GM23248 (cell line): ENCODE measurements around the gene NTMT1. TPM values are rescaled to one million over a fixed set of nuclear protein-coding genes. Genes with fewer than 3 reads are reported as not detected.
A peak's percentile ranks its signal among the peaks of the same experiment; 100 is the strongest.
"Not testable (repeated sequence)": the region's sequence is repeated elsewhere in the genome, so short reads cannot be mapped to it uniquely, and the experiment has no call there.

Experiments used
- DNase-seq: peaks from one replicate; pipeline ENCODE4 v3.0.0-alpha.2; 2015
- H2AFZ ChIP-seq: fragments of 200-600 bp; sonication (generic); 2 replicates; pipeline ENCODE4 v1.6.1; 2016; ENCODE audit warnings: antibody characterized with exemption
- H3F3A ChIP-seq: fragments of 200-600 bp; sonication (generic); 2 replicates; pipeline ENCODE4 v1.6.1; 2016; ENCODE audit warnings: mild to moderate bottlenecking, antibody characterized with exemption, mixed run types; ENCODE audit not compliant: insufficient read depth
- H3K27ac ChIP-seq: fragments of 200-600 bp; sonication (generic); 2 replicates; pipeline ENCODE4 v1.5.1; 2016; ENCODE audit warnings: mild to moderate bottlenecking
- H3K27me3 ChIP-seq: fragments of 200-600 bp; sonication (generic); replicated peaks from 2 replicates; pipeline ENCODE4 v1.6.1; 2016; ENCODE audit warnings: mild to moderate bottlenecking; ENCODE audit not compliant: insufficient read depth
- H3K36me3 ChIP-seq: fragments of 200-600 bp; sonication (generic); 2 replicates; pipeline ENCODE4 v1.6.1; 2016; ENCODE audit warnings: low read depth, mild to moderate bottlenecking
- H3K4me1 ChIP-seq: fragments of 200-600 bp; sonication (generic); 2 replicates; pipeline ENCODE4 v1.6.1; 2016; ENCODE audit warnings: mild to moderate bottlenecking; ENCODE audit not compliant: insufficient read depth
- H3K4me2 ChIP-seq: fragments of 200-600 bp; sonication (generic); one replicate; pipeline ENCODE4 v1.6.1; 2016; ENCODE audit warnings: mild to moderate bottlenecking; ENCODE audit not compliant: unreplicated experiment
- H3K4me3 ChIP-seq: fragments of 200-600 bp; sonication (generic); 2 replicates; pipeline ENCODE4 v1.5.1; 2016; ENCODE audit warnings: mild to moderate bottlenecking
- H3K79me2 ChIP-seq: fragments of 200-600 bp; sonication (generic); 2 replicates; pipeline ENCODE4 v1.6.1; 2016; ENCODE audit warnings: mild to moderate bottlenecking; ENCODE audit not compliant: insufficient read depth
- H3K9ac ChIP-seq: fragments of 200-600 bp; sonication (generic); 2 replicates; pipeline ENCODE4 v1.6.1; 2016; ENCODE audit warnings: mild to moderate bottlenecking
- H3K9me2 ChIP-seq: fragments of 200-600 bp; sonication (generic); 2 replicates; pipeline ENCODE4 v1.6.1; 2016; ENCODE audit warnings: mixed run types, mild to moderate bottlenecking, moderate library complexity; ENCODE audit not compliant: insufficient read depth
- H3K9me3 ChIP-seq: fragments of 200-600 bp; sonication (generic); one replicate; pipeline ENCODE4 v1.6.1; 2017; ENCODE audit warnings: low read depth
- H4K20me1 ChIP-seq: fragments of 200-600 bp; sonication (generic); 2 replicates; pipeline ENCODE4 v1.6.0; 2016; ENCODE audit not compliant: insufficient read depth
- EZH2 ChIP-seq: fragments of 200-600 bp; sonication (generic); IDR thresholded peaks from 2 replicates; pipeline ENCODE4 v1.6.1; 2018; ENCODE audit warnings: antibody characterized with exemption, mild to moderate bottlenecking; ENCODE audit not compliant: insufficient read depth, poor library complexity, severe bottlenecking
- EZH2phosphoT487 ChIP-seq: fragments of 200-600 bp; sonication (generic); IDR thresholded peaks from 2 replicates; pipeline ENCODE4 v1.6.1; 2018; ENCODE audit warnings: antibody characterized with exemption, moderate library complexity, mild to moderate bottlenecking, low read depth; ENCODE audit not compliant: insufficient read depth
- WGBS, 2 experiments: methylation state at CpG; one replicate each; pipeline ENCODE4 v1.1.6; 2015 to 2017; ENCODE audit warnings: low lambda C conversion rate in 2 of 2, low coverage in 1 of 2; ENCODE audit errors: missing lambda C conversion rate in 2 of 2; 5-methylcytosine and 5-hydroxymethylcytosine counted together
- in situ Hi-C: fragments of 300-500 bp; cut with MboI; formaldehyde crosslinking; loops from 2 replicates; pipeline ENCODE4 v1.15.0; 2020
- polyA plus RNA-seq: library from polyadenylated mRNA; unstranded; fragments of >200 nt; fragmentation: Nextera tagmentation; extraction: Ambion mirVana; gene quantifications from 2 replicates; pipeline ENCODE4 v1.2.1, GENCODE V29; 2016
- total RNA-seq: library from RNA; depleted of rRNA; stranded (reverse); fragments of >200 nt; shearing (Covaris generic); gene quantifications from 2 replicates; pipeline ENCODE4 v1.2.3, GENCODE V29; 2014

The NTMT1 gene
- total and polyA plus RNA-seq, 2 experiments from 2014 or later: 44.5 to 115 TPM

DNA sequence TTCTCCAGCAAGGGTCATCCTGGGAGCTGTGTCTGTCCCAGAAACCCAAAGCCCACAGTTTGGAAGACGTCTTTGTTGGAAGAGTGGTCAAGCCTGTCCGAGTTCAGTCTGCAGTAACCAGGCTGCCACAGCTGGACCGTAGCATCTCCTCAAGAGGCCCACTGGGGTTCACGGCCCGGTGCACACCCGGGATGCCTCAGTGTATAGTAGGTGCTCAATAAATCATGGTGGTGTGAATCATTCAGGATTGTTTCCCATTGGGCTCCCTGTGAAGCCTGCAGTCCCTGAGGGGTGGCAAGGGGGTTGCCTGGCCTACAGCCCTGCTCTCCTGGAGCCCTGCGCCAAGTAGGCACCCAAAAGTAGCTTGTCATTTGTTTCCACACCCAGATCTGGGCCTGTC, 29.2 kb downstream of the NTMT1 start:
- Histone ChIP-seq H3K4me1 (peaks cover 13% of the 10 kb centered on the region), H4K20me1 (no peaks in the 10 kb centered on the region), H3K9me2 (no peaks in the 10 kb centered on the region), H3K4me2 (no peak overlapping the region), H3K9me3 (no peaks in the 10 kb centered on the region), H3K4me3 (no peak overlapping the region), H2AFZ (no peak overlapping the region), H3K79me2 (no peaks in the 10 kb centered on the region), H3K9ac (no peak overlapping the region), H3K27ac (no peak overlapping the region), H3K27me3 (no peaks in the 10 kb centered on the region), H3F3A (peaks cover 12% of the 10 kb centered on the region), H3K36me3 (no peaks in the 10 kb centered on the region)
- in situ Hi-C loops: no loop called here
- TF ChIP-seq EZH2phosphoT487 (no peak), EZH2 (no peak)
- 93 to 99% methylated on average over 7 of the region's 7 CpGs for WGBS, 2 experiments
- no peak for DNase-seq

- H3K9ac ChIP-seq: no peak overlapping the region
- no peaks in the 10 kb centered on the region for H3K9me2 ChIP-seq
- no peaks in the 10 kb centered on the region for H3K36me3 ChIP-seq
- H3K27ac ChIP-seq: no peak overlapping the region
- no peaks in the 10 kb centered on the region for H4K20me1 ChIP-seq
- no peak overlapping the region for H3K4me2 ChIP-seq
- no peak for DNase-seq
- no peak for TF ChIP-seq EZH2
- no peak for TF ChIP-seq EZH2phosphoT487
- H3K4me3 ChIP-seq: no peak overlapping the region
- H3K9me3 ChIP-seq: no peaks in the 10 kb centered on the region
- in situ Hi-C loops: no loop called here
- no peak overlapping the region for H2AFZ ChIP-seq
- H3F3A ChIP-seq: peaks cover 12% of the 10 kb centered on the region
- H3K79me2 ChIP-seq: no peaks in the 10 kb centered on the region
- H3K27me3 ChIP-seq: no peaks in the 10 kb centered on the region
- WGBS, 2 experiments: 91 to 94% methylated on average over 7 of the region's 7 CpGs
- H3K4me1 ChIP-seq: peaks cover 13% of the 10 kb centered on the region
Measured at GRCh38 chr9:129655696-129656095, 29.7 kb downstream of the NTMT1 start.

GRCh38 chr9:129656795-129657390, 30.9 kb downstream of the NTMT1 start:
- H3K9me3 ChIP-seq: no peaks in the 10 kb centered on the region
- no peaks in the 10 kb centered on the region for H3K36me3 ChIP-seq
- H3K9me2 ChIP-seq: no peaks in the 10 kb centered on the region
- 41 to 45% methylated on average over 12 of the region's 12 CpGs for WGBS, 2 experiments
- H3K79me2 ChIP-seq: no peaks in the 10 kb centered on the region
- H3F3A ChIP-seq: peaks cover 12% of the 10 kb centered on the region
- H4K20me1 ChIP-seq: no peaks in the 10 kb centered on the region
- no peak overlapping the region for H2AFZ ChIP-seq
- no peaks in the 10 kb centered on the region for H3K27me3 ChIP-seq
- no peak for TF ChIP-seq EZH2
- peak overlapping the region; percentile 23; the same call in 1 of the 2 replicates for H3K9ac ChIP-seq
- peak overlapping the region; percentile 33 for H3K27ac ChIP-seq
- in situ Hi-C loops: no loop called here
- no peak overlapping the region for H3K4me3 ChIP-seq
- H3K4me1 ChIP-seq: peaks cover 13% of the 10 kb centered on the region
- peak; percentile 92 for DNase-seq
- H3K4me2 ChIP-seq: peak overlapping the region; percentile 52

DNA sequence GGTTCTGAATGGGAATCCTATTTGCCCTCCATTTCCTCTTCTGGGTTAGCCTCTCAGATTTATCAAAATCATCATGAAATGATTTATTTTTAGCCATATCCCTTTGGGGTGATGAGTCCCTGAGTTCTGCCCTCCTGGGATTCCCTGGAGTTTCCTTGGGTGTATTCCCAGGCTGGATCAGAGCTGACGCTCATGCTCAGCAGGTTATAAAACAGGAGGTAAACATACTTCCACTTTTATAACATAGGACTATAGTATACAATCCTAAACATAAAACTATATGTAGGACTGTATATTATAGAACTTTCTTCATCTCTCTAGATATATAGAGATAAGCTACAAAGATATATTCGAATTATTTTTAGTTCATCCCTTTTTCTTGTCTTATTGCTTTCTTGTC, 35.1 kb downstream of the NTMT1 start:
- WGBS, 2 experiments: 90 to 95% methylated on average over 2 of the region's 2 CpGs
- H3F3A ChIP-seq: peaks cover 12% of the 10 kb centered on the region
- no peaks in the 10 kb centered on the region for H3K36me3 ChIP-seq
- TF ChIP-seq EZH2: no peak
- no peak for TF ChIP-seq EZH2phosphoT487
- no peaks in the 10 kb centered on the region for H3K9me3 ChIP-seq
- H3K79me2 ChIP-seq: 0 out of 2 replicates have a peak, but pooled peaks cover under 1% of the 10 kb centered on the region
- no peak overlapping the region for H3K27ac ChIP-seq
- DNase-seq: no peak
- no peak overlapping the region for H2AFZ ChIP-seq
- peaks cover 10% of the 10 kb centered on the region for H3K4me1 ChIP-seq
- no peak overlapping the region for H3K9ac ChIP-seq
- no peaks in the 10 kb centered on the region for H4K20me1 ChIP-seq
- in situ Hi-C loops: no loop called here
- no peak overlapping the region for H3K4me2 ChIP-seq
- no peaks in the 10 kb centered on the region for H3K27me3 ChIP-seq
- no peaks in the 10 kb centered on the region for H3K9me2 ChIP-seq
- no peak overlapping the region for H3K4me3 ChIP-seq

DNA sequence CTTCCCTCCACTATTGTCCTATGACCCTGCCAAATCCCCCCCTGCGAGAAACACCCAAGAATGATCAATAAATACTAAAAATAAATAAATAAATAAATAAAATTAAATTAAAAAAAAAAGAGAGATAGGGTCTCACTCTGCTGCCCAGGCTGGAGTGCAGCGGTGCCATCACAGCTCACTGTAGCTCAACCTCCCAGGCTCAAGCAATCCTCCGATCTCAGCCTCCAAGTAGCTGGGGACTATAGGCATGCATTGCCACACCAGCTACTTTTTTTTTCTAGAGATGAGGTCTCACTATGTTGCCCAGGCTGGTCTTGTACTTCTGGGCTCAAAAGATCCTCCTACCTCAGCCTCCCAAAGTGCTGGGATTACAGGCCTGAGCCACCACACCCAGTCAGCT, 36.3 kb downstream of the NTMT1 start:
- H3K9me2 ChIP-seq, in situ Hi-C loops, H3K4me1 ChIP-seq, H3K27me3 ChIP-seq, H3K27ac ChIP-seq, H4K20me1 ChIP-seq, H2AFZ ChIP-seq, H3K4me3 ChIP-seq, DNase-seq, H3K4me2 ChIP-seq, H3F3A ChIP-seq, H3K36me3 ChIP-seq, H3K9ac ChIP-seq, H3K9me3 ChIP-seq: not testable (repeated sequence)
- 78 to 85% methylated on average over 3 of the region's 3 CpGs for WGBS, 2 experiments
- H3K79me2 ChIP-seq: peaks cover 12% of the 10 kb centered on the region
